ENCODE results near the gene ZNRD2.

ZNRD2 gene

GRCh38 chr11:65615229-65615949 lies 45.1 kb downstream of the ZNRD2 start, which contains the start of gene PCNX3:
Gene PCNX3, plus strand, starts transcription at chr11:65615776. Its CDS starts 536 bp downstream, at chr11:65616312.
- peaks cover 28 to 33% of the 10 kb centered on the region in 2 experiments for H3K4me1 ChIP-seq (ENCODE audit: control insufficient read depth in 1 of 2, insufficient read depth in 2 of 2, low read length in 2 of 2)
- peak within 1 kb of the TSS; percentile 90 for H3K27ac ChIP-seq (ENCODE audit: low read depth, low read length)
- no peak within 1 kb of the TSS for H3K23ac ChIP-seq (ENCODE audit: low read length)
- no peak within 1 kb of the TSS for H2BK12ac ChIP-seq (ENCODE audit: low read length)
- peak within 1 kb of the TSS; percentile 83 for H2AK5ac ChIP-seq (ENCODE audit: low read length)
- peak within 1 kb of the TSS; percentile 89 for H3K4me2 ChIP-seq (ENCODE audit: low read length)
- H2AFZ ChIP-seq (ENCODE audit: insufficient read depth, low read length, poor library complexity), result no peak within 1 kb of the TSS
- H3K27me3 ChIP-seq (ENCODE audit: insufficient read depth, low read length), result no peaks in the 10 kb centered on the region
- peak within 1 kb of the TSS; percentile 93 for H4K8ac ChIP-seq (ENCODE audit: low read depth, low read length)
- peak; percentile 100 for DNase-seq
- H3K4me3 ChIP-seq (ENCODE audit: low read depth, low read length), result peak within 1 kb of the TSS; percentile 96
- WGBS (ENCODE audit: extremely low coverage, insufficient coverage, insufficient read length), result no CpG with 5 or more reads among the region's 55 CpGs
- peak within 1 kb of the TSS; percentile 92 for H2BK5ac ChIP-seq (ENCODE audit: low read depth, low read length, poor library complexity)
- H3K4ac ChIP-seq (ENCODE audit: low read depth, low read length), result peak within 1 kb of the TSS; percentile 93
- H4K91ac ChIP-seq (ENCODE audit: low read depth, low read length), result peak within 1 kb of the TSS; percentile 95
- H3K18ac ChIP-seq (ENCODE audit: low read length), result peak within 1 kb of the TSS; percentile 87
- H3K79me1 ChIP-seq (ENCODE audit: low read length), result peaks cover 18% of the 10 kb centered on the region
- H3K14ac ChIP-seq (ENCODE audit: low read length), result peak within 1 kb of the TSS; percentile 96
- H3K79me2 ChIP-seq (ENCODE audit: control insufficient read depth, insufficient read depth, low read length, poor library complexity), result peaks cover 25% of the 10 kb centered on the region
- H3K9me3 ChIP-seq (ENCODE audit: insufficient read depth, low read depth, low read length), result peaks cover 2% of the 10 kb centered on the region
- H4K12ac ChIP-seq (ENCODE audit: low read depth, low read length), result peak within 1 kb of the TSS; percentile 85
- peaks cover 49 to 55% of the 10 kb centered on the region in 2 experiments for H3K36me3 ChIP-seq (ENCODE audit: control insufficient read depth in 1 of 2, insufficient read depth in 2 of 2, low read length in 2 of 2)
- peak within 1 kb of the TSS; percentile 98 for H3K9ac ChIP-seq (ENCODE audit: low read length)
- peak within 1 kb of the TSS; percentile 84 for H2BK120ac ChIP-seq (ENCODE audit: insufficient read depth, low read length, poor library complexity)

GRCh38 chr11:65615950-65616574 lies 45.8 kb downstream of the ZNRD2 start:
- peak overlapping the region; percentile 96 for H3K4me3 ChIP-seq (ENCODE audit: low read depth, low read length)
- WGBS (ENCODE audit: extremely low coverage, insufficient coverage, insufficient read length), result no CpG with 5 or more reads among the region's 50 CpGs
- no peak overlapping the region for H2AFZ ChIP-seq (ENCODE audit: insufficient read depth, low read length, poor library complexity)

GRCh38 chr11:65616575-65617001 lies 46.3 kb downstream of the ZNRD2 start:
- Histone ChIP-seq H3K27me3 (ENCODE audit: insufficient read depth, low read length) (no peaks in the 10 kb centered on the region), H3K23ac (ENCODE audit: low read length) (no peak overlapping the region), H2BK5ac (ENCODE audit: low read depth, low read length, poor library complexity) (no peak overlapping the region), H4K8ac (ENCODE audit: low read depth, low read length) (peak overlapping the region; percentile 32), H3K4ac (ENCODE audit: low read depth, low read length) (peak overlapping the region; percentile 93), H3K79me1 (ENCODE audit: low read length) (peaks cover 16% of the 10 kb centered on the region), H3K36me3 (ENCODE audit: control insufficient read depth in 1 of 2, insufficient read depth in 2 of 2, low read length in 2 of 2) (peaks cover 56 to 58% of the 10 kb centered on the region in 2 experiments), H2AFZ (ENCODE audit: insufficient read depth, low read length, poor library complexity) (no peak overlapping the region), H3K4me2 (ENCODE audit: low read length) (peak overlapping the region; percentile 89), H3K18ac (ENCODE audit: low read length) (peak overlapping the region; percentile 67), H3K9me3 (ENCODE audit: insufficient read depth, low read depth, low read length) (peaks cover 2% of the 10 kb centered on the region), H2AK5ac (ENCODE audit: low read length) (peak overlapping the region; percentile 49), H4K91ac (ENCODE audit: low read depth, low read length) (no peak overlapping the region), H3K4me3 (ENCODE audit: low read depth, low read length) (peak overlapping the region; percentile 96), H3K9ac (ENCODE audit: low read length) (peak overlapping the region; percentile 83), H4K12ac (ENCODE audit: low read depth, low read length) (peak overlapping the region; percentile 27), H3K79me2 (ENCODE audit: control insufficient read depth, insufficient read depth, low read length, poor library complexity) (peaks cover 25% of the 10 kb centered on the region), H2BK12ac (ENCODE audit: low read length) (no peak overlapping the region), H3K4me1 (ENCODE audit: control insufficient read depth in 1 of 2, insufficient read depth in 2 of 2, low read length in 2 of 2) (peaks cover 24 to 27% of the 10 kb centered on the region in 2 experiments), H3K27ac (ENCODE audit: low read depth, low read length) (peak overlapping the region; percentile 5), H2BK120ac (ENCODE audit: insufficient read depth, low read length, poor library complexity) (no peak overlapping the region), H3K14ac (ENCODE audit: low read length) (peak overlapping the region; percentile 51)
- DNase-seq, result no peak
- WGBS (ENCODE audit: extremely low coverage, insufficient coverage, insufficient read length), result no CpG with 5 or more reads among the region's 10 CpGs

More at GRCh38 chr11:65615950-65616574, 45.8 kb downstream of the ZNRD2 start:
- Histone ChIP-seq H4K12ac (ENCODE audit: low read depth, low read length) (peak overlapping the region; percentile 85), H3K4me2 (ENCODE audit: low read length) (peak overlapping the region; percentile 89), H2BK120ac (ENCODE audit: insufficient read depth, low read length, poor library complexity) (peak overlapping the region; percentile 84), H3K36me3 (ENCODE audit: control insufficient read depth in 1 of 2, insufficient read depth in 2 of 2, low read length in 2 of 2) (peaks cover 50 to 57% of the 10 kb centered on the region in 2 experiments), H3K4me1 (ENCODE audit: control insufficient read depth in 1 of 2, insufficient read depth in 2 of 2, low read length in 2 of 2) (peaks cover 28 to 31% of the 10 kb centered on the region in 2 experiments), H3K14ac (ENCODE audit: low read length) (peak overlapping the region; percentile 94), H2BK5ac (ENCODE audit: low read depth, low read length, poor library complexity) (peak overlapping the region; percentile 92), H3K9ac (ENCODE audit: low read length) (peak overlapping the region; percentile 98), H2BK12ac (ENCODE audit: low read length) (no peak overlapping the region), H4K91ac (ENCODE audit: low read depth, low read length) (peak overlapping the region; percentile 95), H3K79me1 (ENCODE audit: low read length) (peaks cover 18% of the 10 kb centered on the region), H3K9me3 (ENCODE audit: insufficient read depth, low read depth, low read length) (peaks cover 2% of the 10 kb centered on the region), H3K4ac (ENCODE audit: low read depth, low read length) (peak overlapping the region; percentile 93), H3K18ac (ENCODE audit: low read length) (peak overlapping the region; percentile 87), H3K23ac (ENCODE audit: low read length) (no peak overlapping the region), H3K27me3 (ENCODE audit: insufficient read depth, low read length) (no peaks in the 10 kb centered on the region), H4K8ac (ENCODE audit: low read depth, low read length) (peak overlapping the region; percentile 93), H2AK5ac (ENCODE audit: low read length) (peak overlapping the region; percentile 83), H3K79me2 (ENCODE audit: control insufficient read depth, insufficient read depth, low read length, poor library complexity) (peaks cover 25% of the 10 kb centered on the region), H3K27ac (ENCODE audit: low read depth, low read length) (peak overlapping the region; percentile 90)
- peak in 1 of 2 donors; percentile 16 for DNase-seq

- Histone ChIP-seq H2BK120ac (ENCODE audit: insufficient read depth, low read length, poor library complexity) (no peak overlapping the region), H3K9ac (ENCODE audit: low read length) (no peak overlapping the region), H3K4me3 (ENCODE audit: low read depth, low read length) (no peak overlapping the region), H3K27me3 (ENCODE audit: insufficient read depth, low read length) (no peaks in the 10 kb centered on the region), H2BK5ac (ENCODE audit: low read depth, low read length, poor library complexity) (no peak overlapping the region), H3K36me3 (ENCODE audit: control insufficient read depth in 1 of 2, insufficient read depth in 2 of 2, low read length in 2 of 2) (peaks cover 59% of the 10 kb centered on the region in 2 experiments), H3K23ac (ENCODE audit: low read length) (no peak overlapping the region), H2AK5ac (ENCODE audit: low read length) (no peak overlapping the region), H4K91ac (ENCODE audit: low read depth, low read length) (no peak overlapping the region), H4K8ac (ENCODE audit: low read depth, low read length) (no peak overlapping the region), H3K4me2 (ENCODE audit: low read length) (peak overlapping the region; percentile 2), H3K79me2 (ENCODE audit: control insufficient read depth, insufficient read depth, low read length, poor library complexity) (peaks cover 23% of the 10 kb centered on the region), H3K4ac (ENCODE audit: low read depth, low read length) (peak overlapping the region; percentile 93), H3K14ac (ENCODE audit: low read length) (no peak overlapping the region), H3K9me3 (ENCODE audit: insufficient read depth, low read depth, low read length) (peaks cover 2% of the 10 kb centered on the region), H3K4me1 (ENCODE audit: control insufficient read depth in 1 of 2, insufficient read depth in 2 of 2, low read length in 2 of 2) (peaks cover 17 to 20% of the 10 kb centered on the region in 2 experiments), H4K12ac (ENCODE audit: low read depth, low read length) (no peak overlapping the region), H3K18ac (ENCODE audit: low read length) (no peak overlapping the region), H2AFZ (ENCODE audit: insufficient read depth, low read length, poor library complexity) (no peak overlapping the region), H2BK12ac (ENCODE audit: low read length) (no peak overlapping the region), H3K27ac (ENCODE audit: low read depth, low read length) (no peak overlapping the region), H3K79me1 (ENCODE audit: low read length) (peaks cover 16% of the 10 kb centered on the region)
- no CpG with 5 or more reads among the region's 17 CpGs for WGBS (ENCODE audit: extremely low coverage, insufficient coverage, insufficient read length)
- no peak for DNase-seq
These were observed 47.0 kb downstream of the ZNRD2 start for GRCh38 chr11:65617136-65617850.

Measured in trophoblast cell (in vitro differentiated cells and primary cell).